ENCODE measurements around the gene HSP90AA1.

DNA sequence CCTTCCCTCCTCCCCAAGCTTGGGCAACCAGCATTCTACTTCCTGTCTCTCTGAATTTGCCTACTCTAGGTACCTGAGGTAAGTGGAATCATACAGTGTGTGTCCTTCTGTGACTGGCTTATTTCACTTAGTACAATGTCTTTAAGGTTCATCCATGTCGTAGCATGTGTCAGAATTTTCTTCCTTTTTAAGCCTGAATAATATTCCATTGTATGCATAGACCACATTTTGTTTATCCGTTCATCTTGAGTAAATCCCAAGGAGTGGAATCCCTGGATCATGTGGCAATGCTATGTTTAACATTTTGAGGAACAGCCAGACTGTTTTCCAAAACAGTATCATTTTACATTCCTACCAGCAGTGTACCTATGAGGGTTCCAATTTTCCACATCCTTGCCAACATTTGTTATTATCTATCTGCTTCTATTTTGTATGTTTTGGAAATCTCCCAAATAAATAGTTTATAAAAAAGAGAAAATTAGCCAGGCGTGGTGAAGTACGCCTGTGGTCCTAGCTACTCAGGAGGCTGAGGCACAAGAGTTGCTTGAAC is 12.4 kb downstream of the HSP90AA1 start:
- TF ChIP-seq, protein P1, sequence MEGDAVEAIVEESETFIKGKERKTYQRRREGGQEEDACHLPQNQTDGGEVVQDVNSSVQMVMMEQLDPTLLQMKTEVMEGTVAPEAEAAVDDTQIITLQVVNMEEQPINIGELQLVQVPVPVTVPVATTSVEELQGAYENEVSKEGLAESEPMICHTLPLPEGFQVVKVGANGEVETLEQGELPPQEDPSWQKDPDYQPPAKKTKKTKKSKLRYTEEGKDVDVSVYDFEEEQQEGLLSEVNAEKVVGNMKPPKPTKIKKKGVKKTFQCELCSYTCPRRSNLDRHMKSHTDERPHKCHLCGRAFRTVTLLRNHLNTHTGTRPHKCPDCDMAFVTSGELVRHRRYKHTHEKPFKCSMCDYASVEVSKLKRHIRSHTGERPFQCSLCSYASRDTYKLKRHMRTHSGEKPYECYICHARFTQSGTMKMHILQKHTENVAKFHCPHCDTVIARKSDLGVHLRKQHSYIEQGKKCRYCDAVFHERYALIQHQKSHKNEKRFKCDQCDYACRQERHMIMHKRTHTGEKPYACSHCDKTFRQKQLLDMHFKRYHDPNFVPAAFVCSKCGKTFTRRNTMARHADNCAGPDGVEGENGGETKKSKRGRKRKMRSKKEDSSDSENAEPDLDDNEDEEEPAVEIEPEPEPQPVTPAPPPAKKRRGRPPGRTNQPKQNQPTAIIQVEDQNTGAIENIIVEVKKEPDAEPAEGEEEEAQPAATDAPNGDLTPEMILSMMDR (conservative IDR thresholded peaks at IDR 0.05 in 1 of 2, IDR thresholded peaks at IDR 0.05 in 1 of 2; ENCODE audit: low read depth in 1 of 2, low read length in 2 of 2), result peak in 1 of 2 donors; percentile 4
- TF ChIP-seq EZH2 (IDR thresholded peaks at IDR 0.05; ENCODE audit: low read length, missing control alignments), result no peak
